Hepatocyte (in vitro differentiated cells): ENCODE results near the gene NEAT1.

ENCODE experiments used
- CTCF ChIP-seq: fragments of 200-600 bp; sonication (generic); IDR thresholded peaks from 2 replicates; pipeline ENCODE4 v1.5.1; 2016; ENCODE audit warnings: antibody characterized with exemption, mild to moderate bottlenecking; ENCODE audit not compliant: poor library complexity
- EZH2 ChIP-seq: fragments of 200-600 bp; sonication (generic); IDR thresholded peaks from 2 replicates; pipeline ENCODE4 v1.6.1; 2016; ENCODE audit warnings: antibody characterized with exemption, mild to moderate bottlenecking, borderline replicate concordance

GRCh38 chr11:65400307-65401072, 22.1 kb upstream of the NEAT1 start:
- TF ChIP-seq CTCF (no peak), EZH2 (no peak)
